Inflammatory macrophage treated with lipopolysaccharide for 1 hour (primary cell): ENCODE data around the gene RAI1.

Experiments used
- DNase-seq, 2 donors: peaks; one replicate each; pipeline ENCODE4 v3.0.0-alpha.2; 2020 to 2022

Gene RAI1

DNA sequence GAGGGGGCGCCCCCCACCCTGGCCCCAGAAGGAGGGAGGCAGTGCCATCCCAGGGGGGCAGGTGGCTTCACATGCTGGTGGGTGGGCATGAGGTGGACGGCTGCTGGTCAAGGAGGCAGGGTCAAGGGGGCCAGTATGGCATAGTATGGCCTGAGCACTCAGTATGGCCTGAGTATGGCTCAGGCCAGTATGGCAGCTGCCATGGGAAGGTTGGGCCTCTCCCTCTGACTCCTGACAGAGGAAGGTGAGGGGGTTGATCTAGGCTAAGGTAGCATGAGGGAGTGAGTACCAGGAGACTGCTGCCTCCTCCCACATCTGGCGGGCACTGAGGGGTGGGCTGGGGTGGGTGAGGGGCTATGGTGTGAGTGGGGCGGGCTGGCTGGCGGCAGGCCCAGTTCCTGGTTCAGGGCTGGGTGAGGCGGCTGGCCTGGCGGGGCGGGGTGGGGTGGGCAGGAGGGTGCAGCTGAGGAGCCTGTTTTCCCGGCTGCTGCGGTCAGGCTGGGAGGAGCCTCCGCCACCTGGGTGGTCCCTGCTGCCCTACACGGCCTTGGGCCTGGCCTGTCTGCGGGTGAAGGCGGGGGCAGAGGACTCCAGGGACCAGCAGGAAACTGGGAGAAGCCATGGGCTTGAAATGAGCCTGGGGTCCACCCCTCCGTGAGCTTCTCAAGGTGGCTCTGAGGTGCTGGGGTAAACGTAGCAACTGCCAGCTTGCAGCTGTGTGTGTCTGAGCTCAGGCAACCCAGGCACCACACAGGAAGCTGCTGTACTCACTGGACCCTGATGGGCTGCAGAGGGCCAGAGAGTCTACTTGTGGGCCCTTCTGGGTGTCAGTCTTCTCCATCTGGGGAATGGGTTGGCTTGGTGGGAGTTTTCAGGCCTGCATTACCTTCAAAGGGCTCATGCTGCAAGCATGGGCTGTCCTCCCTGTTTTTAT is 57.0 kb downstream of the RAI1 start:
- no peak for DNase-seq

DNA sequence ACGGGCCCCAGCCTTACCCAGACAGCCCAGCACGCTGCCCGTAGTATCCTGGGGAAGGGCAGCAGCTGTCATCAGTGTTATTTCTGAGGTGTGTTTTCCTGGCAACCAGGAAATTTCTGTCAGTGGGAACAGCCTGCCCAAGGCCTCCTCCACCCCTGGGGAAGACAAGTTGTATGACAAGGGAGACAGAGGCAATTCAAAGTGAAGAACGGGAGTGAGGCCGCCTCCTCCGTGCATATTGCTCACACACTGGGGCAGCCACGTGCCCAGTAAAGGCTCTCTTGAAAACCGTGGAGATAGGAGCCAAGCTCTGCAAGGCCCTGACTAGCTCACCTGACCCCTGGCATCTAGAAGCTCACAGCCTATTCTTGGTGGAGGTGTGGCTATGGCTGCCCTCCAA is 57.6 kb downstream of the RAI1 start:
- no peak for DNase-seq

DNA sequence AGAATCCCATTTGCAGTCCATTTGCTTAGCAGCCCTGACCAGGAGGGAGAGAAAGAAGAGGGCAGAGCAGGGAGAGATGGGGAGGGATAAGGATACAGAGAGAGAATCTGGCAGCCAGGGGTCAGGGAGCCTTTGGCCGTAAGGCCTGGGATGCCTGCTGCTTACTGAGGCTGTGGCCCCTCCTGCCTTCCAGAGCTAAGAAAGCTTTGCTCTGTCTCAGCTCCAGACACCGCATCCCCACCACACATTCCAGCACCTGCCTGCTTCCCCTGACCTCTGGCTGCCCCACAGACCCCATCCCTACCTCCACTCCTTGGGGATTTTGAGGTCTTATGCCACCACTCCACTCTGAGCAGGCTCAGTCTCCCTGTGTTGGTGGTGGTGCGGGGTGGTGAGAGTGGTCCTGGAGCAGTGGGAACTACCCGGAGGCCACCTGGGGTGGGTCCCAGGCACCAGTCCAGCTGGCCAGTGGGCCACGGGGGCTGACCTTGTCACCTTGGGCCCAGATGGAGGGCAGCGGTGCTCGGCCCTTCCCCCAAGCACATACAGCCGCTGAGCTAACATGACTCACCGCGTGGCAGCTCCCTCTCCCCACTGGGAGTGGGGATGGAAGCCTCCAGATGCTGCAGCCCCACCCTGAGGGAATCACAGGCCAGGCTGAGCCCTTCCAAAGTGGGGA is 58.3 kb downstream of the RAI1 start:
- DNase-seq: no peak

DNA sequence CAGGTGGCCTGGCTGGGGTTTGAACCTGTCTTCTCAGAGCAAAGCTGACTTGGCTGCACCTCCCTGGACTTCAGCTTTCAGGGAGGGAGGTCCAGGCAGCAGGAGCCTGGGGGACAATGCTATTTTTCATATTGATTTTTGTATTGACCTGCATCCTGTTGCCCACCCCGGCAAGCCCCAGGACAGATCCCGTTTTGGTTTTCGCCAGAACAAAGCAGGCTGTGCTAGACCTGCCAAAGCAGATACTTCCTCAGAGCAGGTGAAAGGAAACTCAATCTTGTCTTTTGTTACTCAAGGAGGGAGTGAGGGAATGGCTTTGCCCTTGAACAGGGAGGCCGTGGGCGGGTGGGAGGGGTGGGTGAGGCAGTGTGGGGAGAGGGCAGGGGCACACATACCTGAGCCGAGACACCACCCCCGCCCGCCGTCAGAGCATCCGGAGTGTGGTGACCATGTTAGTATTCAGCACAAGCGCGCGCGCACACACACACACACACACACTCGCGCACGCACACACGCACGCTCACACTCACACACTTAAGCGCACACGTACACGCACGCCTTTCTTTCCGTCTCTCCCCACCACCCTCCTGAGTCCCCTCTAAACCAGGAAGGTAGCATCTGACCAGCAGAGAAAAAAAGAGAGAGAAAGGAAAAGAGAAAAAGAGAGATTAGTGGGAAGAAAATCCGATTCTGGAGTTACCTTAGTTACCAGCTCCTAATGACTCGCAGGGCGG is 59.5 kb downstream of the RAI1 start:
- DNase-seq: no peak

DNA sequence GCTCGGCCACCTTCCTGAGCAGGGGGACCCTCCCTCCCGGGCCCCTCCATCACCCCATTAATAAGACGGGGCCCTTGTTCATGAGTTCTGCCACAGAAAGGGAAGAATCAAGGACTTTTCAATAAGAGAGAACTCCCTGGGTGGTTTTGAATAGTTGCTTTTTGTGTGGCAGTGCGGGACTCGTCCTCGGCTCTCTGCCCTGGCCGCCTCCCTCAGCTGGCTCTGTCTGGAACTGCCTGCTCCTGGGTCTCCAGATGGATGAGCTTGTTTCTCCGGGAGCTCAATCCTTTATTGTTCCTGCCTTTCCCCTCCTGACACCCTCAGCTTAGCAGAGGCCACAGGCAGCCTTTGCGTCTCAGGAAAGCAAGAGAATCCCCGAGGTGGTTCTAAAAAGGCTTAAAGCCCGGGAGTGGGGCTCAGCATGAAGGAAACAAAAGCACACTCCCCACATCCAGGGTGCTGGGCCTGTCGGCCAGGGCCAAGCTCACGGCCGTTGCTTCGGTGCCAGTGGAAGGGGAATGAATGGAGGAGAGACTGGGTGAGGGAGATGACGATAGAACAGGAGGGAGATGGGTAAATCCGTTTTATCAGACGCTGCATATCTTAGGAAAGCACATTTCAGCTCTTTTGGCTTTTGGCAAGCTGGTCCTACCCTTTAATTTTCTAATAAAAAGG is 60.2 kb downstream of the RAI1 start:
- no peak for DNase-seq

DNA sequence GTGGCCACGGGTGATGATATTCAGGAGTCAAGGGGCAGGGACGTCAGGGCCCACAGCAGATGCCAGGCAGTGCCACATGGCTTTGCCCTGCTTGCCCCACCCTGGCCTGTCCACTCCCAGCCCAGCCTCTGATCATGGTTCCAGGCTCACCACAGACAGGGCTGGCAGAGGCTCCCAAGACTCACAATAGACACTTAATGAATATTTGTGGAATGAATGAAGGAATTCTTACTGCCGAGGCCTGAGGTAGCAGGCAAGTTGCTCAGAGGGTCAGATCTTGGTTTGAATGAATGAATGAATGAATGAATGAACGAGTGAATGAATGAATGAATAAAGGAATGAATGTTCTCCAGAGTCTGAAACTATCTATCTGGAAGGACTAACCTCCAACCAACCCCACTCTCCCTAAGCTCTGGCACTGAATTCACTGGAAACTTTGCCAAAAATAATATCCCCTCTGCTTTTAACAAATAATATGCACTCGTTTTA is 60.9 kb downstream of the RAI1 start:
- no peak for DNase-seq

DNA sequence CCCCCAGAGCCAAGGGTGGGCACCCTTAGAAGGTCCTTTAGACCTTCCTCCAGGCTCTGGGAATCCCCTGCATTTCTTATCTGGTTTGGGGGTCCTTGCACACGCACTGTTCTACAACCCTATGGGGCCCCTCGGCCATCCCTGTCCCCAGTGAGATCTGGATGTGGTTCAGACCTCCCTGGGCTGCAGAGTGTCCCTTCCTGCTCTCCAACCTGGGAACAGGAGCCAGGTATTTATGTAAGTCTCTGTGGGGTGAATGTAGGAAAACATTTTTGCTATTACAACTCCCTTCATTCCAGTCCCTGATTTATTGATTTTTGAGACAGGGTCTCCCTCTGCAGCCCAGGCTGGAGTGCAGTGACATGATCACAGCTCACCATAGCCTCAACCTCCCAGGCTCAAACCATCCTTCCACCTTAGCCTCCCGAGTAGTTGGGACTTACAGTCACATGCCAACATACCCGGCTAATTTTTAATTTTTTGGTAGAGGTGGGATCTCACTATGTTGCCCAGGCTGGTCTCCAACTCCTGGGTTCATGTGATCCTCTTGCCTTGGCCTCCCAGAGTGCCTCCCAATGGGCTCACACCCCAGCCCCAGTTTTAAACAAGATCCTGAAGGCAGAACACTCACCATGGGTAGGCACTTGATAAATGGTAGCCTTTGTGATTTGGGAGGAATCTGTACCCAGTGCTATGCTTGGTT is 61.6 kb downstream of the RAI1 start:
- DNase-seq: no peak

DNA sequence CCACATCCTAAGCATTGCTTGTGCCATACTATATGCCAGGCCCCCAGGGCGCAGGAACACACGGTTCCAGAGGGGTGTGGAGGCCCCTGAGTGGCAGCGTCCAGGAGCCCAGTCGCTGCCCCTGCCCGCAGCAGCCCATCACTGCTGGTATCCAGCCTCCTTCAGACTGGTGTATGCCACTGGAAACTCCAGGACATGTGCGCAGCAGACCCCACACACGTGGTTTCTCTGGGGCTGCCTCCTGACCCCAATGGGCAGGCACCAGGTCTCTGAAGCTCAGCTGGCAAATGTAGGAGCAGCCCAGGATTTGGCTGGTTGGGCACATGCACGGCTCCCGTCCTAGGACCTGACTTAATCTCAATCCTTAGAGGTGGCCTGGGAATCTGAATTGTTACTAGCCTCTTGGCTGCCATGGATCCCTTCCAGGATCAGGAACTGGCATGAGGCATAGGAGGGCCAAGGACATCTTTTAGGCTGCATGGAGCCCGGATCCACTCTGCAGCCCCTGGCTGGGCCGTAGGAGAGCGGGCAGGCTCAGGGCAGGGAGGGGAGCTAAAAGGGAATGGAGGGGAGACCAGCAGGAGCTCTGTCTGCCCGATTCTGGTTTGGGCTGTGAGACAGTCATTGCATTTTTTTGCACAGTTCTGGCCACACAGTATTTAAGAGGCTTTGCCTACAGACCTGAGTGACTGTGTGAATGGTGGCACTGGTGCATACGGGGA is 62.3 kb downstream of the RAI1 start:
- DNase-seq: no peak

DNA sequence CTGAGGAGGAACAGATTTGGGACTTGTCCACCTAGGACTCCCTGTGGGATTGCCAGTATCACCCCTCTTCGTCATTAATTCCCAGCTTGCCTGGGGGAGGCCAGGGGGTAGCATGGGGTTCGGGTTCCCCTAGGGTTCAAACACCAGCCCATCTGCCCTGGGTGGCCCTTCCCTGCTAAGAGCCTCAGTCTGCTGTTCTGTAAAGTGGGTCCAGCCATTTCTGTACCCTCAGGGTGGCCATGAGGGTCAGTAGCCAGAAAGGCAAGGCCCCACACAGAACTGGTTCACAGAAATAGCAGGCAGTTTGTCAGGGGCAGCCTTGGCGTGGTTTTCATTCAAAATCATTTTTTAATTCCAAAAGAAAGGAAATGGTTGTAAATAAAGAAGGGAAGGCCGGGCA is 62.9 kb downstream of the RAI1 start:
- DNase-seq: no peak

DNA sequence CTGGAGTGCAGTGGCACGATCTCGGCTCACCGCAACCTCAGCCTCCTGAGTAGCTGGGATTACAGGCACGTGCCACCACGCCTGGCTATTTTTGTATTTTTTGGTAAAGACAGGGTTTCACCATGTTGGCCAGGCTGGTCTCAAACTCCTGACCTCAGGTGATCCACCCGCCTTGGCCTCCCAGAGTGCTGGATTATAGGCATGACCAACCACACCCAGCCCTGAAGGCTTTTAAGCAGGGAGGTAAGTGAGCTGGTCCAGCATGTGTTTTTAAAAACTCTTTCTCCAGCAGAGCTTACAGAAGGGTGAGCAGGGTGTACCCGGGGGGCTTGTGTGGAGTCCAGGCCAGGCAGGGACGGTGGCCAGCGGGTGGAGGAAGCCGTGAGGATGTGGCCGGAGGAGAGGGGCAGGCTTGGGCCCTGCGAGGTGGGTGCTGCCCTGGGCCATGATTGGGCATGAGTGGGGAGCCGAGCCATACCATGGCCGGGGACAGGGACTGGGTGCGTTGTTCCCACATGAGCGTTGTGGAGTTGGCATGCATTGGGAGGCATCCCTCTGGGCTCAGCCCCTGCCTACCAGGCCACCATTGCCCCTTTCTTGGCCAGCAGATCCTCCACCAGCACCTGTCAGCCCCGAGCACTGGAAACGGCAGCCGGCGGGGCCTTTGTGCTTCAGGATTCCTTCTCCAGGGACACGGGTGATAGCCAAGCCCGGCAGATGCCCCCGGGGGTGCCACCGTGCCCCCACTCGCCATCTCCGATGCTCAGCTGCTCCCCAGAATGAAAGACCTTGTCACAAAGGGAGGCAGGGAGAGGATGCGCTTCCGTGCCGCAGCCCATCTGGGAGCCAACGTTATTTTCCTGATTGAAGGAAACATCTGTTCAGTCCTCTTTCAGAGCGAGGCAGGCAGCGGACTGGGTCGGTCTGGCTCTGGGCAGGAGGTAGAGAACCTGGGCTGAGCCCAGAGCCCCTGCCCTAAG is 64.5 kb downstream of the RAI1 start:
- DNase-seq: no peak

DNA sequence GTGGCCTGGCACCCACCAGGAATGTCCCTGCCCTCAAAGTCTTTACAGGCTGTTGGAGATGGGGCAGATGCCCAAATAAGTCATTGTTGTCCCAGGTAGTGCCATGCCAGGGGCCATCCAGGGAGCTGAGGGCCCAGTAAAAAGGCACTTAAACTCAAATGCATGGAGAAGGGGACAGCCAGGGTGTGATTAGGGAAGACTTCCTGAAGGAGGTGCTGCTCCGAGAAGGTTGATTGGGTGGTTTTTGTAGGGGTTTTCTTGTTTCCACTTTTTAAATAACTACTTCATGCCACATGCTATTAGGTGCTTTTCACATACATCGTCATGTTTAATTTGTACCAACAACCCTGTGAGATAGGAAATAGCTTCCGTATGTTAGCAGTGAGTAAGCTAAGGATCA is 66.9 kb downstream of the RAI1 start:
- no peak for DNase-seq

DNA sequence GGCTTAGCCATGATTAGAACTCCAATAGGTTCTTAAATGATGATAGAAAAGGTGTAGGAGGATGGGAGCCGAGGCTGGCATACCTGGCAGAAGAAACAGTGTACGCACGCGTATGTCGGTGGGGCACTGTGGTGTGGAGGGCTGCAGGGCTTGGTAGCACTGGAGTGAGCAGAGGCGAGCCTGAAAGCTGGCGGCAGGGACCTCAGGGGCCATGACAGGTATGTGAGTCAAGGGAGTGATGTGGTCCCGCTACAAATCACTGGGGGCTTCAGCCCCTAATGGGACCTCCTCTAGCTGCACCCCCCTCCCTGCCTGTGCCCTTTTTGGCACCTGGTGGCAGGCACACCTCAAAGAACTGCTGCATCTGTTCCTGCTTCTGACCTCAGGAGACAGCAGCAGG is 67.3 kb downstream of the RAI1 start:
- no peak for DNase-seq

DNA sequence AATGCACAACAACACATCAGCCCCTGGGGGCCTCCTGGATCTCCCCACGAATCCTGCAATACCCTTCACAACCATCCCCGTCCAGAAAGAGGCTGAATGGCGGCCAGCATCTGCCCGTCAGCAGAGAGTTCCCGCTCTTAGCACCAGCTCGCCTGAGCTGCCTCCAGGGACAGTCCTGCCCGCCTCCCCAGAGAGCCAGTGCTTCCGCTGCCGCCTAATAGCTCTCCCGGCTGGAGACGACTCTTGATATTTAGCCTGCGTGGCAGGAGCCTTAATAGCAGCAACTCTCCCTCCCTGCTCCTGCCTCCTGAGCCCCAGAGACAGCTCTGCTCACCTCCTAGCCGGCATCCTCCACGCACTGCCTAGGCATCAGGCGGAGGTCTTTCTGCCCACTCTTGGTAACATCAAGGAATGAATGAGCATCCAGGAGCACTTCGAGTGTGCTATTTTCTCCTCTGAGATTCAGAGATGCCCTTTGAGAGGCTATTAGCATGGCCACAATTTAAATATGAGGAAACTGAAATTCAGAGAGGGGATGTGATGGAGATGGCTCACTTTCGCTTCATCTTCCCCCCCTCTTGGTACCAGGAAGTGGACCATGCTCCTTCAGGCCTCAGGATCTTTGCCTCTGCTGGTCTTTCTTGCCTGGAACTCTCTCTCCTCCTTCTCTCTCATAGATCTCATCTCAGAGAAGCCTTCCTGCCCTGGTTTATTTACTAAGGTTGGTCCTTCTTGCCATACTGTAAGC is 67.9 kb downstream of the RAI1 start:
- DNase-seq: no peak

DNA sequence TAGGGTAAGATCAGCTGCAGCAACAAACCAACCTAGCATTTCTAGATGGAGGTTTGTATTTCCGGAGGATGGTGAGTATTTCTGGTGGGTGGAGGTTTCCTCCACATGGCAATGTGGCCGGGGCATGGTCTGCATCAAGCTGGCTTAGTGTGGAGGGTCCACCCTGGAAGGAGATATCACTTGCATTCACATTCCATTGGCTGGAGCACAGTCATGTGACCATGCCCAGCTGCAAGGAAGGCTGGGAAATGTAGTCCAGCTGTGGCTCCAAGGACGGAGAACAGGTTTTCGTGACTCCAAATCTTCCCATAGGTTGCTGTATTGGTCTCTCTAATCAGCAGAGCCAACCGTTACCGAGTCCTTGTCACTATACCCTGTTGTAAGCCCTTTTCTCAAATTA is 68.7 kb downstream of the RAI1 start:
- peak; percentile 15 to 53 for DNase-seq

DNA sequence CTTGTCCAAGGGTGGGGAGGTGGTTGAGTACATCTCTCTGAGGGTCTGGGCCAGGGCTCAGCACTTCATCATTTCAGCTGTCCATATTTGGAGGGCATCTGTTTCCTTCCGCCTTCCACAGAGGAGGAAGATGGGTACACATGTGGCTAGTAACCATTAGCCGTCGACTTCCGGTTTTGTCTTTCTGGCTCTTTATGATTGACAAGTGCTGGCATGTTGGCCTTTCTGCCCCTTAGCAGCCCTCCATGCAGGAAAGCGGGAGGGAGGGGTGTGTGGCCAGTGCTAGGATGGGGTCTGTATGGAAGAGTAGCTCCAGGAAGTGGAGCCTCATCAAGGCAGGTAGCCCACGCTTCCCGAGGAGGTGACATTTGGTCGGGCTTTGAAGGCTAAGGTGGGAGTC is 69.6 kb downstream of the RAI1 start:
- peak; percentile 56 to 70 for DNase-seq

DNA sequence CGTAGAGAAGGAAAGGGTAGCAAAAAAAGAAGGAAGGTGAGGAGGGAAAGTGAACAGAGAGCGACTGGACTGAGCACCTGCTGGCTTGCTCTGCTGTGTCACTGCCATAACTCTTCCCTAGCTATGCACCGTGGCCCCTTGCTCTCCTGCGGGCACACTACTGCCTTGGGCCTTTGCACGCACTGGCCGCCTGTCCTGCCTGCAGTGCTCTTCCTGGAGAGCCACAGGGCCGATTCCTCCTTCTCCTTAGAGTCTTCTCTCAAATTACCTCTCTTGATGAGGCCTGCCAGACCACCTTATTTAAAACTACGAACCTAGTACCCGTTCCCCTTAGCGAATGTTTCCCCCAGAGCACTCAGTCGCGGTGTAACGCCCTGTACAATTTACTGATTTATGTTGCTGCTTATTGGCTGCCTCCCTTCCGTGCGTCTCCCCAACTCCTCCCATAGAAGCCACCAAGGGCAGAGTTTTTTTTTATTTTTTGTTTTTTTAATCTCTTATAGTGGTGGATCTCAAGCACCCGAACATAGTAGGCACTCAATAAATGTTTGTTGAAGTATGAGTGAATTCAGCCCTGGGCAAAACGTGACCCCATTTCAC is 70.3 kb downstream of the RAI1 start:
- DNase-seq: peak in 1 of 2 donors; percentile 10

DNA sequence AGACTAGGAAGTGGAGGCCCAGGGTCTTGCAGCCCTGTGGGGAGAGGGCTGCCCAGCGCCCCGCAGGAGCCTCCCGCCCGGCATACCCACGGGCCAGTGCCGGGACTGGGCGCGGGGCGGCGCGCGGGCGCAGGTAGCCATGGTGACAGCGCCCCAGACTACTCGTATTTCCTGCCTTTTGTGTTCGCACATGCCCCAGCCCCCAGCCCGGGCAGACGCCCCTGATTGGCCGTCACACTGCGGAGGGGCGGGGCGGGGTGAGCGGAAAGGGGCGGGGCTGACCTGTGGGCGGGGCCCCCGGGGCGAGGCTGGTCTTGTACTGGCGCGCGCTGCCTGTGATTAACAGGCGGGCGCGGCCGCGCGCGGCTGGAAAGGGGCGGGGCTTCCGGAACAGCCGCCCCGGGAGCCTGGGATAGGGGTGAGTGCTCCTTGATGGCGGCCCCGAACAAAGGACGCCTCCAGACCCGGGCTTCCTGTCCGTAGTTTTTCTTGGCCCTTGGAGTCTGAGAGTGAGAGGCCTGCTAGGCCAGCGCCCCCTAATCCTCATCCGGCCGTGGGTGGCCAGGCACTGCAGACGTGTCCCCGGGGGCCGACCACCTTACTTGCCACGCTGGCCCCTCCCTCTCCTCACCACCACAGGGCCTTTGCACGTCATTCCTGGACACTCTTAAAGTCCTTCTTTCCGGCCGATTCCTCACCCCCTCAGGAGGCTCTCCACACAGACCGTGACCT is 71.0 kb downstream of the RAI1 start:
- DNase-seq: peak; percentile 92 to 97

DNA sequence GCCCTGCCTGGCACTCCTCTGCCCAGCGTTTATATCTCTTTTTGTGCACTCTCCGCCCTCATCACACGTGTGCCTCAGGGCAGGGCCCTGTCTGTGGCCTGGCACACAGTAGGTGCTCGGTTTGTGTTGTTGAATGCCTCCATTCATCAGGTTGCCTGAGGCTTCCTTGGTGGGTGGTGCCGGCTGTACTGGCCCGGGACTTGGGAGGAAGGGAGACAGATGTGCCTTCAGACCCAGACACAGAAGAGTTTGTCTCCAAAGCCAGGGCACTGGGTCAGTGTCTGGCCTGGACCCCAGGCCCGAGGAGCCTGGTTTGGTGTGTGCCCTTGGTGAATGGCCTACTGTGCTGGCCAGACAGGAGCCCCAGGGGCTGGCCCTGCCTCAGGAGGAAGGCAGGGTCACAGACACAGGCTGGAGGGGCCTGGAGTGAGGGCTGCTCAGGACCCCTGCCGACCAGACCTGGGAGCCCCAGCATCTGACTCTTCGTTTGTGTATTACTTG is 71.6 kb downstream of the RAI1 start:
- DNase-seq: no peak
